Medulla oblongata (tissue), 1 donor: Measurements from ENCODE around the gene OR5AU1.
"Not testable (repeated sequence)": the region's sequence is repeated elsewhere in the genome, so short reads cannot be mapped to it uniquely, and the experiment has no call there.

Source experiments
- DNase-seq: peaks from one replicate; pipeline ENCODE4 v3.0.0-alpha.2; 2015; ENCODE audit errors: extremely low spot score

Gene OR5AU1

GRCh38 chr14:21171128-21171527 is 15.3 kb upstream of the OR5AU1 start:
- DNase-seq: no peak

- DNase-seq: no peak
Measured at GRCh38 chr14:21169573-21169972, 13.7 kb upstream of the OR5AU1 start.

- no peak for DNase-seq
Measured at GRCh38 chr14:21168055-21168454, 12.2 kb upstream of the OR5AU1 start.

- DNase-seq: not testable (repeated sequence)
Measured at GRCh38 chr14:21165670-21166069, 9.8 kb upstream of the OR5AU1 start.

GRCh38 chr14:21165002-21165605 is 9.2 kb upstream of the OR5AU1 start:
- not testable (repeated sequence) for DNase-seq

- DNase-seq: no peak
Measured at GRCh38 chr14:21163871-21164291, 8.0 kb upstream of the OR5AU1 start.

- no peak for DNase-seq
Measured at GRCh38 chr14:21162081-21162480, 6.2 kb upstream of the OR5AU1 start.

- DNase-seq: no peak
Measured at GRCh38 chr14:21160061-21160610, 4.3 kb upstream of the OR5AU1 start.

- DNase-seq: not testable (repeated sequence)
Measured at GRCh38 chr14:21158175-21158574, 2.3 kb upstream of the OR5AU1 start.

GRCh38 chr14:21149641-21150367 is 6.1 kb downstream of the OR5AU1 start:
- DNase-seq: no peak

- DNase-seq: no peak
Measured at GRCh38 chr14:21145437-21145836, 10.4 kb downstream of the OR5AU1 start.

GRCh38 chr14:21142357-21142756 is 13.5 kb downstream of the OR5AU1 start:
- DNase-seq: no peak

GRCh38 chr14:21136024-21136423 is 19.8 kb downstream of the OR5AU1 start:
- peak; percentile 5 for DNase-seq

GRCh38 chr14:21133901-21134300 is 22.0 kb downstream of the OR5AU1 start:
- DNase-seq: no peak

GRCh38 chr14:21123429-21123828 is 32.4 kb downstream of the OR5AU1 start:
- no peak for DNase-seq

GRCh38 chr14:21121122-21121521 is 34.7 kb downstream of the OR5AU1 start:
- DNase-seq: no peak

GRCh38 chr14:21120686-21121085 is 35.2 kb downstream of the OR5AU1 start:
- DNase-seq: no peak

GRCh38 chr14:21118933-21119332 is 36.9 kb downstream of the OR5AU1 start:
- no peak for DNase-seq

- DNase-seq: no peak
Measured at GRCh38 chr14:21113369-21113768, 42.5 kb downstream of the OR5AU1 start.

- no peak for DNase-seq
Measured at GRCh38 chr14:21112255-21112654, 43.6 kb downstream of the OR5AU1 start.

GRCh38 chr14:21109377-21110138 is 46.3 kb downstream of the OR5AU1 start:
- DNase-seq: no peak

GRCh38 chr14:21108791-21109190 is 47.1 kb downstream of the OR5AU1 start:
- no peak for DNase-seq
